Islet of Langerhans (tissue), 1 donor: Measurements from ENCODE around the gene EYS.
"Not testable (repeated sequence)": the region's sequence is repeated elsewhere in the genome, so short reads cannot be mapped to it uniquely, and the experiment has no call there.

Experiments used
- FAIRE-seq: peaks from one replicate; lab custom pipeline; 2011; peaks lifted over from hg19 to GRCh38; lab: Jason Lieb, UNC

EYS gene

DNA sequence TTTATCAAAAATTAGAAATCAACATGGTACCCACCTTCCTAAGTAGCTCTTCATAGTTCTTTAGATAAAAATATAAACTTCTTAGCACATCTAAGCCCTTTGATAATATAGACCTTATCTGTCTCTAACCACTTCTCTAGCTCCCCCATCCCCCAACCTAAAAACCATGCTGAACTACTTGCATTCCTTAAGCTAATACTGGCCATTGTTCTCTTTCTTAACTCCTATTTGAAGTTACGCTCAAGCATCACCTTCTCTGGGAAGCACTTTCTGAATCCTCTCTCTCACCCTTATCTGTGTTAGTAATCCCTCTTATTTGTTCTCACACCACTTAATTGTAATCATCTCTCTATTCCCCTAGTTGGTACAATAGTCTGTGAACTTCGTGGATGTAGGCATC lies 1918.5 kb downstream of the EYS start:
- FAIRE-seq, result no peak

DNA sequence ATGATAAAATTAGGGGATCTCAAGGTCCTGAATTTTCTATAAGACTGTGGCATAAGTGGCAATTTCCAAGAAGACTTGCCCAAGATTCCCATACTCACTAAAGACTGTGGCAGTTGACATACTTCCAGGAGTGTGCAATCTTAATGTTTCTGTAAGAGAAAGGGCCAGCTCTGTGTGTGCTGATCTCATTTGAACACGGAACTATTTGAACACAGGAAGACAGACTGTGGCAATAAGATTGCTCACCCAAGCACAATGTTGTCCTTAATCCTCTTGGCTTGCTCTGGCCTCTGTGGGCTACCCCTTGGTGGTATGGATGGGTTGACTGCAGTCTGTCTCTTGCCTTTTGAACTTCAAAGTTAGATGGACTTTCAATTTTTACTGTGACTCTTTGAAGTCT lies 1920.0 kb downstream of the EYS start:
- no peak for FAIRE-seq

DNA sequence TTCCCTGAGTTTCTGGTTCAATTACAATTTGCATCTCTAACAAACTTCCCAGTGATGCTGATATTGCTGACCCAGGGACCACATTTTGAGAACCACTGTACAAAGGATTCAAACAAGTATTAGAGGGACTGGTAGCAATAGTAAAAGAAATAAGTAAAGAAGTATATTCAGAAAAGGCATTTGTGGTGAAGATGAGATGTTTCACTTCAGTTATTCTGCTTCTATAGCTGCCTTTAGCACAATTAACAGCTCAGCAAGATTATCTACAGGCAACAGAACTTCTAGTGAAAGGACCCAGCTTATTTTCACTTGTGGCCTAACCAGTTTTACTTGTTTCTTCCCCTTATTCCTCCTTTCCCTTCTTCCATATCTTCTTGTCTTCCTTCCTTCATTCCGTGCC lies 1922.0 kb downstream of the EYS start:
- FAIRE-seq, result no peak

DNA sequence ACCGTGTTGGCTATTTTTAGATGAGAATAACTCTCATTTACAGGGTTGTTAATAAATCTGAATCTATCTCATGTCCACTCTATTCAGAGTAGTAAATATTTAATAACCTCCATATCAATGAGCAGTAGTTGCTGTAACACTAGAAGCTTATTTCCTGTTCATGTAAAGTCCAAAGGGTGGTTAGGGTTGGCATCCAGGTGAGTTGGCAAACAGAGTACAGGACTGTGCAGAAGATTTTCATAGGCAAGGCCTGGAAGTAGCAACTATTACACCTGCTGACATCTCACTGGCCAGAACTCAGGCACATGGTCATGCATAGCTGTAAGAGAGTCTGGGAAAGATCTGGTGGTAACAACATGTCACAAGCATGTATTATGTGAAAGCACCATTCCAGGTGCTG lies 1923.9 kb downstream of the EYS start:
- FAIRE-seq, result peak; percentile 79

DNA sequence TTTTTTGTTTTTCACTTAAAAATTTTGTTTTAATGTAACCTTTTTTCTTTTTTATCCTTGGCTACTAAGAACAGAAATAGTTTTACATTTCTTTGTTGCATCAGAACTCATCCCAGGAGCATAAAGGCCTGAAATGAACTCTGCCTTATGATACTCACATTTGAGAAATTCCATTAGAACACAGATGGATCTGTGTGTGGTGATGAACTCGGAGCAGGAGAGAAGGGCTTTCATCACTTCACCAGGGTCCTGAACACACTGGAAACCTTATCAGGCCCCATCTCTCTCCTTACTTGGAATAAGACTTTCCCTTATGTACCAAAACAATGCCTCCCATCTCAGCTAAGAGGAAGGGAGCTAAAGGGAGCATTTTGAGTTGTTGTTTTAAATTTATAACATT lies 1932.1 kb downstream of the EYS start:
- FAIRE-seq, result no peak

DNA sequence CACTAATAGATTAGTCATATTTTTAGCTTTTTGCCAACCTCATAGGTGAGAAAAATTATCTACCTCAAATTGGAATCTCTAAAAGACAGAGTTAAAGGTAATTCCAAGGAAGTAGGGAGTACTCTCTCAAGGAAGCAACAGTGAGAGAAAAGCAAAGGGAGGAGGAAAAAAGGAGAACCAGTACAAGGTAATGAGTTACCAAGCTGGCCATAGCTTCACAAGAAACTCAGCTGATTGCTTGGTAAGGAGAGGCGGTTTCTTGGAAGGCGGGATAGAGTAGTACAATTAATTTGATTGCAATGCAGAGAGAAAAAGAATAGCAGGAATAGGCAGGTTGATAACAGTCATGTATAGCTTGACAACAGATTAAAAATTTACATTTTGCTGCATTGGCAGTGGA lies 1933.8 kb downstream of the EYS start:
- no peak for FAIRE-seq

DNA sequence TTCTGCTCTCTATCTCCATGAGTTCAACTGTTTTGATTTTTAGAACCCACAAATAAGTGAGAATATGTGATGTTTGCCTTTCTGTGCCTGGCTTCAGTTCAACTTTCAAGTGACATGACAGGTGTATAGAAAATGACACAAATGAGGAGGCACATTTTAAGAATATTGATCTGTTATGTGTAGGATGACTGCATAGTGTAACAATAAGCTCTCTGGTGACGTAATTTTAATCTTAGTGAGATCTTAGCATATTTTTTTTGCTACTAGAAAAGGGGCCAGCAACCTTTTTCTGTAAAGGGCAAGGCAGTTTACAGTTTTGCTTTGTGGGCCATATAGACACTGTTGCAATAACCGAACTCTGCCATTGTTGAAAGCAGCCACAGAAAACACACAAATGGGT lies 1941.2 kb downstream of the EYS start:
- no peak for FAIRE-seq

DNA sequence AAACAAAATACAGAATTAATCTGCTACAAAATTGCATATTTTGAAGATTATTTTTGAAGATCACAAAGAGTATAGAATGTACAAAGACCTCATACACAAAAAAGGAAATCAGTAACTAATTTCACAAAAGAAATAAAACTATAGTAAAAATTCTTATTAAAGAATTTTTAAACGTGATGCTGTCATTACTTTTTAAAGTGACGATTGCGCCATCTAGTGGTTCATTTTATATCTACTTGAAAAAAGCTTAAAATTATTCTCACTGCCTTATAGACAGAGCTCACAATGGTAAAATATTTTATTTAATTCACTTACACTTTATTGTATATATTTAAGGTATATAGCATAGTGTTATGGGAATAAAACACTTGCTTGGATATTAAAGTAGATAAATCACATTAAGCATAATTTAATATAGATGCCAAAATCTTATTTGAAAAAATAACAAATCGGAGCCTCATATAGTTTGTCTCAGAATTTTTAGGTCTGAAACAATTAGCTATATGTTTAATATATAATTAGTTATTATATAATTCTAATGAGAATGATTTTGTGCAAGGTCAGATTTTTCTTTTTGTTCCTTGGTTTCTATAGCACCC lies 1942.6 kb downstream of the EYS start:
- peak; percentile 100 for FAIRE-seq

DNA sequence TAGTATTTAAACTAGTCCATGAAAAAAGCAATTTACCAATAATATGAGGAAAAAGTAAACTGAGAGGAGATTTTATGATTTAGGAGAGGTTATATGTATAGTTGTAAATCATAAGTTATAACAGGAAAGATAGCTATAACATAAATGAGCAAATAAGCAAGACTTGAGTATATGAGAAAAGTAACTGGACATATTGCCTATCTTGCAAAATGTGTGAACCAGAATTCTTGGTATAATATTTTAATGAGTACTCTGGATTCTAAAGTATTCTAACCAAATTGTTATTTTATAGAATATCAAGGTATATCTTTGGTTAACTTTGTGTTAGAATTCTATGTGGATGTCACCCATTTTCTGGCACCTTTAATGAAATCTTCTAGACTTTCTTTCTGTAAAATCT lies 1946.8 kb downstream of the EYS start:
- FAIRE-seq, result no peak

DNA sequence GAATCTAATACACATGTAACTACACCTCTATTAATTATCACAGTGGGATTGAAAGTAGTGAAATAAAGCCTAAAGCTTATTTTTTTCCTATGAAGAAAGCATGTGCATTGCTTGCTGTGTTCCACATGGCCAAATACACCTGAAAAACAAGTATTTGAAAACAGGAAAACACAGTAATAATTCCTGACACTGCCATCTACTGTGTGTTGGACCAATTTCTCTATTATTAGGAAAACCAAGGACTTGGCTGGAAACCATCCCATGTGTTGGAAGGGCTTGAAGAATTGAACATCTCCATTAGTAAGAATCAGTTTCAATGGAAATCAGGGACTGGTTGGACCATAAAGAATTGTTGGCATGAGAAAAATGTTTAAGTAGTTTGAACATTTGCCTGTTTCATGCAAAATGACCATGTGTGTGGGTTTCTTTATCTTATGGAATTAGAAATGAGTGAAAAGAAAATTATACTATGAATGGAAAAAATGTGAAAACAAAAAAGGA lies 1947.4 kb downstream of the EYS start:
- peak; percentile 27 for FAIRE-seq

DNA sequence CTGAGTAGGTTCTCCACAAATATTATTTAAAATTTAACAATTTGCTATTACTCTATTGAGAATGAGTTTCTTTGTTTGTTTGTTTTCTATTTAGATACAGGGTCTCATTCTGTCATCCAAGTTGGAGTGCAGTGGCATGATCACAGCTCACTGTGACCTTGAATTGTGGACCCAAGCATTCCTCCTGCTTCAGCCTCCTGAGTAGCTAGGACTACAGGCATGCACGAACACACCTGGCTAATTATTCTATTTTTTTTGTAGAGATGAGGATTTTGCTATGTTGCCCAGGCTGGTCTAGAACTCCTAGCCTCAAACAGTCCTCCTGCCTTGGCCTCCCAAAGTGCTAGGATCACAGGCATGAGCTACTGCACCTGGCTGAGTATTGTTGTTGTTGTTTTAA lies 1949.2 kb downstream of the EYS start:
- no peak for FAIRE-seq

DNA sequence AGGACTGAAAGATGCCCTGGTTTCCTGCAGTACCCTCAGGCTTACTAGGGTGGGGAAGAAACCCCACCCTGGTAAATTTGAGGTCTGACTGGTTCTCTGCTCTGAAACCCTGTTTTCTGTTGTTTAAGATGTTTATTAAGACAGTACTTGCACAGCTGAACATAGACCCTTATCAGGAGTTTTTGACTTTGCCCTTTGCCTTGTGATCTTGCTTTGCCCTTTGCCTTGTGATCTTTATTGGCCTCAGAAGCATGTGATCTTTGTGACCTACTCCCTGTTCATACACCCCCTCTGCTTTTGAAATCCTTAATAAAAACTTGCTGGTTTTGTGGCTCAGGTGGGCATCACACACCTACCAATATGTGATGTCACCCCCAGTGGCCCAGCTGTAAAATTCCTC lies 1949.8 kb downstream of the EYS start:
- FAIRE-seq, result not testable (repeated sequence)

DNA sequence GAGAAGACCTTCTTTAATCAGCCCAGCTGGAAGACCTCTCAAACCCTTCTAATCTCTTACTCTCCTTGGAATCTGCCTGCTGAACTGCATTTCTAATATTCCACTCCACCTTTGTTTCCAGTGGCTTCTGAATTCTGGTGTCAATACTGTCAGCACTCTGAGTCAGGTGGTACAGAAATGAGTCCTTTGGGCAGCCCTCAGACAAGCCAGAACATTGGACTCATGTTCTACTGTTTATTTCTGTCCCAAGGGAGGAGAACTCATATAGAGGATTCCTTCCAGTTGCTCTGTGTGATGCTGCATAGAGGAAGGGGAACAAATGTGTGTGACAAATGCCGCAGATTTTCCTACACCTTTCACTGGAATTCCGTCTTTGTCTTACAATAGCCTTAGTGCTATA lies 1956.6 kb downstream of the EYS start:
- FAIRE-seq, result no peak

DNA sequence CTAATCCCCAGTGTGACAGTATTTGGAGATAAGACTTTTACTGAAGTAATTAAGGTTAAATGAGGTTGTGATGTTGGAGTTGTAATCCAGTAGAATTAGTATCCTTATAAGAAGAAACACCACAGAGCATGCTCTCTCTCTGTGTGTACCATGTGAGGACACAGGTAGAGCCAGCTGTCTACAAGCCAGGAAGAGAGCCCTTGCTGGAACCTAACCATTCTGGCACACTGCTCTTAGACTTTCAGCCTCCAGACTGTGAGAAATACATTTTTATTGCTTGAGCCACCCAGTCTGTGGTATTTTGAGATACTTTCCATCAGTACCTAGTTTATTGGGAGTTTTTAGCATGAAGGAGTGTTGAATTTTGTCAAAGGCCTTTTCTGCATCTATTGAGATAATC lies 1961.2 kb downstream of the EYS start:
- no peak for FAIRE-seq

DNA sequence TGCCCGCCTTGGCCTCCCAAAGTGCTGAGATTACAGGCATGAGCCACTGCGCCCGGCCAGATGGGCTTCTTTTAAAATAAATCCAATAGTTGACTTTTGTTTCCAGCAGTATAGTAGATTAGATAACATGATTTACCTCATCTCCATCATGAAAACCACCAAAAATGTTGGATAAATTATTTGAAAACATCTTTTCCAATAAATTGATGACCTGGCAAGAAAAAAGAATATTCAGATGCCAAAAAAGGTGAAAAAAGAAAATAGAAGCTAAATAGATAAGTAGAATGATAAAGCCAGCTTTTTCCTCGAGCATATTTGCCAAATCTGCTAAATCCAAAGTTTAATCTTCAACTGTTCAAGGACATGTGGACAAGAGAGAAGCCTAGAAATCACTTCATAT lies 1962.2 kb downstream of the EYS start:
- FAIRE-seq, result no peak

DNA sequence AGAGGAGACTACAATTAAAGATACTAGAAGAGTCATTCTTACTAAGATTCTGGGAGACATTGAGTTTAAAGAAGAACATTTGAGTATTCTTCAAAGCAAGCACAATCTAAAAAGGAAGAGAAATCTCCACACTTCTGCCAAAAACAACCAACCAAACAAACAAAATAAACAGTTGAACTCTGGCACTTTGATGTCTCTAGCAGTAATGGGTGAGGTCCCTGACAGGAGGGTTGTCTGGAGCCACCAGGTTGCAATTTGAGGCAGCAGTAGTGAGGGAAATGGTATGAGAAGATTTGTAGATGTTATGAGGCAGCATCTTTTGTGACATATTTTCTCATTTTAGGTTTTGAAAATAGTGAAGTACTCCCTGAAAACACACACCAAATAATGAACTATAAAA lies 1963.3 kb downstream of the EYS start:
- no peak for FAIRE-seq

DNA sequence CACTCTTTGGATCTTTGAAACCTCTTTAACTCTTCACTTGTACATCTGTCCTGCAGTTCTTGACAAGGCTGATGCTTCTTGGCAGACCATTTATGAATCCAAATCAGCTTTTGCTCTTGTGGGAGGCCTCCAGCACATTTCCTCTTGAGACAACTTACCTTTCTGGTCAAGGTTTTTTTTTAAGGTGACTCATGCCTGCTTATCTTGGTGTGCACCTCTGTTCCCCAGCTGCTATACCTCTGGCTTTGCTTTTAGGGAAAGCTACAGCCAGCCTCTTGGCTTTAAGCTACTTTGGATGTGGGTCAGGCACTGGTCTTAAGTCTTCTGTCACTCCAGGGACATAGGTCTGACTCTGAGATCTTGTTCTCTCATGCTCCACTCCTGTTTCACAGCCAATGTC lies 1965.0 kb downstream of the EYS start:
- no peak for FAIRE-seq

DNA sequence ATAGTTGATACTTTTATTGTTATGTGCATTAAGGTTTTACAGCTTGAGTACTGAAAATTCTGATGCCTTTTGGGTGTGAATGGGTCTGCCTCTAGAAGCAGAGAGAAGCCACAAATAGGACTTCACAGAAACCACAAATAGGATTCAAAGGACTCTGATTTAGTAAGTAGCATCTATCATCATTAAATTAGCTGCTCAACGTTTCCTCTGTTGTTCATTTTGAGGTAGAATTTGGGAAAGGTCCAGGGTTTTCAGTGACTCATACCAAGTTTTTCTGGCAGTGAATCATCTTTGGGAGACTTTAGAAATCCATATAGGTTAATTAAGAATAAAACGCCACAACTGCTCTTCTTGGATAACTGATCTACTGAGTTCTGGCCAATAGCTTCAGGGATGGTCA lies 1966.3 kb downstream of the EYS start:
- no peak for FAIRE-seq

DNA sequence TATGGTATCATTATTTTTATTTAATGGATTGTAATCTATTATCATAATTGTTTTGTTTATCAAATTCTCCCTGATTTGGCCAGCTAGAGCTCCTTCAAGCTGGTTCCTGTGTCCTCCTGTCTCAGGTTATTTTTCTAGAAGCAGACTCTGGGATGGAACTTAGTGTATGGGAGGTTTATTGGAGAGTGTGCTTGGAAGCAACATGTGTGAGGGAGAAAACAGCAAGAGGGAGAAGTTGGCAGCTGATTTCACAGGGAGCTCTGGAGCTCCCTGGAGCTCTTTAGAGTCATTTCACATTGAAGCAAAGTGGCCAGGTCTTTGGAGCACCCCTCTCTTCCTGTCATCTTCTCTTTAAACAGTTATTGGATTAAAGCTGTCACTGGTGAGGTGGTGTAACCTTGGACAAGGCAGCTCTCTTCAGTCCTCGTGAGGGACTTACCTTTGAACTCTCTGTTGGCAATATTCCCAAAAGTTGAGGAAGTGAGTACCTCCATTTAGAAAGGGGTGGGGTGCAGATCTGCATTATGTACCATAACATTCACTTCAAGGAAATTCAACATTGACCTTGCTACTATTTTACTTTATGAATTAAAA lies 1967.8 kb downstream of the EYS start:
- FAIRE-seq, result no peak

DNA sequence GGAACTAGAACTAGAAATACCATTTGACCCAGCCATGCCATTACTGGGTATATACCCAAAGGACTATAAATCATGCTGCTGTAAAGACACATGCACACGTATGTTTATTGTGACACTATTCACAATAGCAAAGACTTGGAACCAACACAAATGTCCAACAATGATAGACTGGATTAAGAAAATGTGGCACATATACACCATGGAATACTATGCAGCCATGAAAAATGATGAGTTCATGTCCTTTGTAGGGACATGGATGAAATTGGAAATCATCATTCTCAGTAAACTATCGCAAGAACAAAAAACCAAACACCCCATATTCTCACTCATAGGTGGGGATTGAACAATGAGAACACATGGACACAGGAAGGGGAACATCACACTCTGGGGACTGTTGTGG lies 1968.8 kb downstream of the EYS start:
- not testable (repeated sequence) for FAIRE-seq

DNA sequence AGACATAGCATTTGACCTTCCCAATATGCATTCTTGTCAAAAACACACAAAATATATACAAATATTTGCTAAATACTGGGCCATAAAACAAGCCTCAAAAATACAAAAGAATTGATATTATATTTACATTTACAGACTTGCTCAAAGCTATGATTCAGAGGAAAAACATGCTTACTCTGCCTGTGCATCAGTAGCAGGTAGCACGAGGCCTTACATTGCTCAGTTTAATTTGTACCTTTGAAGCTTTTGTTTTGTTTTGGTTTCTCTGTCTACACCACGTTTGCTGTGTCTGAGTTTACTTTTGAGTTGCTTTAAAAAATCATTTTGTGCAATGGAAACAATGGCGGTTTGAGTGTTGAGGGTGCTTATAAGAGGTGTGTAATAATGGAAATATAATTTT lies 1972.1 kb downstream of the EYS start:
- FAIRE-seq, result no peak

DNA sequence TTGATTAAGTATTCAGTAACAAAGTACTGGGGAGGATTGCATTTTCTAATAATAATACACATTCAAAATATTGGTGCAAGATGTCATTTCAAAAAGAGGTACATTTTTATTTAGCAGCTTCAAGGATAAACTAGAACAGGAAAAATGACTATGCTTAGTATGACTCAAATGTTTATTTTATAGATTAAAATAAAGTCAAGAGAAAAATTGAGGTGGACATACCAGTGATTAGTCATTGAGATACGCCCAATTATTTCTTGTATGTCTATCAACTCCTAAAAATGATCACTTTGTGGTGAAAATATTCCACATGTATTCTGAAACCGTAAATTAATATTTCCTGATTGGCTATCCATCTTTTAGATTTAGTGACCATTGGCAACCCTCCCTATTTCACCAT lies 1974.7 kb downstream of the EYS start:
- no peak for FAIRE-seq

DNA sequence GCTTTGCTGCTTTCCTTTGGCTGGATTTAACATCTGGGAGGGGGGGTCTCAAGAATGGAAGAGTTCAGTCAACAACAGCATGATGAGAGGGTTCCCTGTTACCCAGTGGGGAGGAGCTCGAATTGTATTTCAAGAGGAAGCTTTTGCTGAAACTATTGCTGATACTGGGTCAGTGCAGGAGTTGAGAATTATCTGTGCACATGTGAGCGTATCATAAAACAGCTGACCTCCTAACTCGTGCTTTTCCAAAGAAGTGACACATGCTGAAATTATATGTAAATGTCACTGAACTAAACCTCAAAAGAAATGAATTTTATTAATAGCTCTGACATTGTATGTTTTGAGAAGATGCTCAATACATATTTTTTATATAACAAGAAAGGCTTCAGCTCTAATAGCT lies 1975.1 kb downstream of the EYS start:
- no peak for FAIRE-seq

DNA sequence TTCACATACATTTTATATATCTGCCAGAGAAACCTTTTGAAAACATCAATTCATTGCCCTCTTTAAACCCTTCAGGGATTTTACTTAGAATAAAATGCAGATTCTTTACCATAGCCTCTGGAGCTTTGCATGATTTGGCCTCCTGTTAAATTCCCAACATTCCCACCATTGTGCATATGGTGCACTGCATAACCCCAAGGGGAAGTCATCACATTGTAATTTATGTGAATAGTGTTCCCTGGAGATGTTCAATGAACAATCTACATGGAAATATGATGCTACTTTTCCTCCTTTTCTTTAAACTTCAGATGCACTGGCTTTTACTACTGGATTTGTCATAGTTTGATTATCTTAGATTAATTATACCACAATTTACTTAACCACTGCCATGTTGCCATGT lies 1976.7 kb downstream of the EYS start:
- no peak for FAIRE-seq

DNA sequence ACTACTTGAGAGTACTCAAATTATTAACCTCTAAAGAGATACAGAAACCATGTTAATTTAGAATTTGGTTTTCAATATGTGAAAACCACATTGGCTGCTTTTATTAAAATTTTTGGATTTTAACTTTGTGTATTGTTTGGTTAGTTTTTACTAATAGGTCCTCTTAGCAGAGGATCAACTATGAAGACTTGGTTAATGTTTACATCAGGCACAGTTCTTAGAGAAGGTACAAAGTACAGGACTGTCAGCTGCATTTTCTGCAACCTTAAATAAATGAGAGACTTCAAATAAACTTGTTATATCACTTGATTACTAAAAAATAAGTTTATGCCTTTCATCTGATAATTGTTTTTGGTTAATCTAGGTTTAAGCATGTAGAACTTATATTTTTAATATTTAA lies 1982.3 kb downstream of the EYS start:
- FAIRE-seq, result peak; percentile 89
